ENCODE data around the gene PSMF1. TPM values are rescaled to one million over a fixed set of nuclear protein-coding genes. Genes with fewer than 3 reads are reported as not detected.

Gene PSMF1
- polyA plus RNA-seq, 1 donor from 2014 or later, result 236 TPM

DNA sequence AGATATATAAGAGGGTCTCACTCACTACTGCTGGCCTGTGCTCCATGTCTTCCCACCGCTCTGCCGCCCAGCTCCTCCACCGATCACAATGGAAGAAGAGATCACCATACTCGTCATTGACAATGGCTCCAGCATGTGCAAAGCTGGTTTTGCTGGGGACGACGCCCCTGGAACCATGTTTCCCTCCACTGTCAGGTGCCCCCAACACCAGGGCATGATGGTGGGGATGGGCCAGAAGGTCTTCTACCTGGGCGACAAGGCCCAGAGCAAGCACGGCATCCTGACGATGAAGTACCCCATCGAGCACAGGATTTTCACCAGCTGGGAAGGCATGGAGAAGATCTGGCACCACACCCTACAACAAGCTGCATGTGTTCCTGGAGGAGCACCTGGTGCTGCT is 42.1 kb downstream of the PSMF1 start:
- H3K9me3 ChIP-seq (ENCODE audit: low read length), result no peaks in the 10 kb centered on the region
- no peaks in the 10 kb centered on the region for H3K79me2 ChIP-seq (replicated peaks; ENCODE audit: insufficient read depth, low read length)
- H3K36me3 ChIP-seq (ENCODE audit: insufficient read depth, low read length), result peaks cover 21% of the 10 kb centered on the region
- no peak overlapping the region for H3K27ac ChIP-seq (ENCODE audit: low read length)
- H3K9ac ChIP-seq (ENCODE audit: low read length), result no peak overlapping the region
- no peaks in the 10 kb centered on the region for H3F3A ChIP-seq (ENCODE audit: insufficient read depth, low read length, poor library complexity, severe bottlenecking)
- H4K20me1 ChIP-seq (ENCODE audit: insufficient read depth), result no peaks in the 10 kb centered on the region
- H3K9me2 ChIP-seq (ENCODE audit: insufficient read depth, low read length), result no peaks in the 10 kb centered on the region
- no peaks in the 10 kb centered on the region for H3K27me3 ChIP-seq (ENCODE audit: insufficient read depth, low read depth, low read length)
- no peak for TF ChIP-seq EP300 (conservative IDR thresholded peaks at IDR 0.05; ENCODE audit: poor library complexity, severe bottlenecking)
- TF ChIP-seq RAD21 (conservative IDR thresholded peaks at IDR 0.05), result no peak
- TF ChIP-seq MXI1 (conservative IDR thresholded peaks at IDR 0.05; ENCODE audit: poor library complexity, severe bottlenecking), result no peak
- TF ChIP-seq, protein P1, sequence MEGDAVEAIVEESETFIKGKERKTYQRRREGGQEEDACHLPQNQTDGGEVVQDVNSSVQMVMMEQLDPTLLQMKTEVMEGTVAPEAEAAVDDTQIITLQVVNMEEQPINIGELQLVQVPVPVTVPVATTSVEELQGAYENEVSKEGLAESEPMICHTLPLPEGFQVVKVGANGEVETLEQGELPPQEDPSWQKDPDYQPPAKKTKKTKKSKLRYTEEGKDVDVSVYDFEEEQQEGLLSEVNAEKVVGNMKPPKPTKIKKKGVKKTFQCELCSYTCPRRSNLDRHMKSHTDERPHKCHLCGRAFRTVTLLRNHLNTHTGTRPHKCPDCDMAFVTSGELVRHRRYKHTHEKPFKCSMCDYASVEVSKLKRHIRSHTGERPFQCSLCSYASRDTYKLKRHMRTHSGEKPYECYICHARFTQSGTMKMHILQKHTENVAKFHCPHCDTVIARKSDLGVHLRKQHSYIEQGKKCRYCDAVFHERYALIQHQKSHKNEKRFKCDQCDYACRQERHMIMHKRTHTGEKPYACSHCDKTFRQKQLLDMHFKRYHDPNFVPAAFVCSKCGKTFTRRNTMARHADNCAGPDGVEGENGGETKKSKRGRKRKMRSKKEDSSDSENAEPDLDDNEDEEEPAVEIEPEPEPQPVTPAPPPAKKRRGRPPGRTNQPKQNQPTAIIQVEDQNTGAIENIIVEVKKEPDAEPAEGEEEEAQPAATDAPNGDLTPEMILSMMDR (IDR thresholded peaks at IDR 0.05; ENCODE audit: poor library complexity, severe bottlenecking), result no peak
- TF ChIP-seq, protein P2, sequence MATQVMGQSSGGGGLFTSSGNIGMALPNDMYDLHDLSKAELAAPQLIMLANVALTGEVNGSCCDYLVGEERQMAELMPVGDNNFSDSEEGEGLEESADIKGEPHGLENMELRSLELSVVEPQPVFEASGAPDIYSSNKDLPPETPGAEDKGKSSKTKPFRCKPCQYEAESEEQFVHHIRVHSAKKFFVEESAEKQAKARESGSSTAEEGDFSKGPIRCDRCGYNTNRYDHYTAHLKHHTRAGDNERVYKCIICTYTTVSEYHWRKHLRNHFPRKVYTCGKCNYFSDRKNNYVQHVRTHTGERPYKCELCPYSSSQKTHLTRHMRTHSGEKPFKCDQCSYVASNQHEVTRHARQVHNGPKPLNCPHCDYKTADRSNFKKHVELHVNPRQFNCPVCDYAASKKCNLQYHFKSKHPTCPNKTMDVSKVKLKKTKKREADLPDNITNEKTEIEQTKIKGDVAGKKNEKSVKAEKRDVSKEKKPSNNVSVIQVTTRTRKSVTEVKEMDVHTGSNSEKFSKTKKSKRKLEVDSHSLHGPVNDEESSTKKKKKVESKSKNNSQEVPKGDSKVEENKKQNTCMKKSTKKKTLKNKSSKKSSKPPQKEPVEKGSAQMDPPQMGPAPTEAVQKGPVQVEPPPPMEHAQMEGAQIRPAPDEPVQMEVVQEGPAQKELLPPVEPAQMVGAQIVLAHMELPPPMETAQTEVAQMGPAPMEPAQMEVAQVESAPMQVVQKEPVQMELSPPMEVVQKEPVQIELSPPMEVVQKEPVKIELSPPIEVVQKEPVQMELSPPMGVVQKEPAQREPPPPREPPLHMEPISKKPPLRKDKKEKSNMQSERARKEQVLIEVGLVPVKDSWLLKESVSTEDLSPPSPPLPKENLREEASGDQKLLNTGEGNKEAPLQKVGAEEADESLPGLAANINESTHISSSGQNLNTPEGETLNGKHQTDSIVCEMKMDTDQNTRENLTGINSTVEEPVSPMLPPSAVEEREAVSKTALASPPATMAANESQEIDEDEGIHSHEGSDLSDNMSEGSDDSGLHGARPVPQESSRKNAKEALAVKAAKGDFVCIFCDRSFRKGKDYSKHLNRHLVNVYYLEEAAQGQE (IDR thresholded peaks at IDR 0.05; ENCODE audit: borderline replicate concordance), result no peak
- TF ChIP-seq SMC3 (conservative IDR thresholded peaks at IDR 0.05; ENCODE audit: poor library complexity), result no peak
- no peak for TF ChIP-seq TAF1 (IDR thresholded peaks at IDR 0.05; ENCODE audit: low read depth)
- TF ChIP-seq EZH2 (IDR thresholded peaks at IDR 0.05; ENCODE audit: borderline replicate concordance, insufficient read depth, low read length, poor library complexity, severe bottlenecking), result no peak
- TF ChIP-seq POLR2AphosphoS5 (IDR thresholded peaks at IDR 0.05), result no peak
- H3K4me2 ChIP-seq (ENCODE audit: low read length), result no peak overlapping the region
- no peak overlapping the region for H2AFZ ChIP-seq (ENCODE audit: low read depth, low read length)
- no peak overlapping the region for H3K4me3 ChIP-seq (ENCODE audit: low read length)

DNA sequence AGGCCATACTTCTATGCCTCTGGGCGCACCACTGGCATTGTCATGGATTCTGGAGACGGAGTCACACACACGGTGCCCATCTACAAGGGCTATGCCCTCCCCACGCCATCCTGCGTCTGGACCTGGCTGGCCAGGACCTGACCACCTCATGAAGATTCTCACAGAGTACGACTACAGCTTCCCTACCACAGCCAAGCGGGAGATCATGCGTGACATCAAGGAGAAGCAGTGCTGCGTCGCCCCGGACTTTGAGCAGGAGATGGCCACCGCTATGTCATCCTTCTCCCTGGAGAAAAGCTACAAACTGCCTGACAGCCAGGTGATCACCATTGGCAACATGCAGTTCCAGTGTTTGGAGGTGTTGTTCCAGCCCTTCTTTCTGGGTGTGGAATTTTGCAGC is 42.6 kb downstream of the PSMF1 start:
- Histone ChIP-seq H3K27ac (ENCODE audit: low read length) (no peak overlapping the region), H3F3A (ENCODE audit: insufficient read depth, low read length, poor library complexity, severe bottlenecking) (no peaks in the 10 kb centered on the region), H3K36me3 (ENCODE audit: insufficient read depth, low read length) (peaks cover 21% of the 10 kb centered on the region), H3K9me2 (ENCODE audit: insufficient read depth, low read length) (no peaks in the 10 kb centered on the region), H4K20me1 (ENCODE audit: insufficient read depth) (no peaks in the 10 kb centered on the region), H2AFZ (ENCODE audit: low read depth, low read length) (no peak overlapping the region), H3K4me2 (ENCODE audit: low read length) (no peak overlapping the region), H3K9me3 (ENCODE audit: low read length) (no peaks in the 10 kb centered on the region), H3K9ac (ENCODE audit: low read length) (no peak overlapping the region), H3K27me3 (ENCODE audit: insufficient read depth, low read depth, low read length) (no peaks in the 10 kb centered on the region), H3K4me3 (ENCODE audit: low read length) (no peak overlapping the region), H3K79me2 (replicated peaks; ENCODE audit: insufficient read depth, low read length) (no peaks in the 10 kb centered on the region)
- no peak for TF ChIP-seq RAD21 (conservative IDR thresholded peaks at IDR 0.05)
- TF ChIP-seq, protein P2 (IDR thresholded peaks at IDR 0.05; ENCODE audit: borderline replicate concordance), result no peak
- no peak for TF ChIP-seq POLR2AphosphoS5 (IDR thresholded peaks at IDR 0.05)
- no peak for TF ChIP-seq EZH2 (IDR thresholded peaks at IDR 0.05; ENCODE audit: borderline replicate concordance, insufficient read depth, low read length, poor library complexity, severe bottlenecking)
- no peak for TF ChIP-seq EP300 (conservative IDR thresholded peaks at IDR 0.05; ENCODE audit: poor library complexity, severe bottlenecking)
- TF ChIP-seq, protein P1 (IDR thresholded peaks at IDR 0.05; ENCODE audit: poor library complexity, severe bottlenecking), result no peak
- no peak for TF ChIP-seq TAF1 (IDR thresholded peaks at IDR 0.05; ENCODE audit: low read depth)
- no peak for TF ChIP-seq MXI1 (conservative IDR thresholded peaks at IDR 0.05; ENCODE audit: poor library complexity, severe bottlenecking)
- TF ChIP-seq SMC3 (conservative IDR thresholded peaks at IDR 0.05; ENCODE audit: poor library complexity), result no peak
